WTC11 (cell line): ENCODE measurements around the gene ADCYAP1R1.

ENCODE experiments used
- CTCF ChIP-seq: fragments of 200-600 bp; IDR thresholded peaks from 2 replicates; pipeline ENCODE4 v1.8.0; 2022; ENCODE audit warnings: antibody characterized with exemption
- ETV6 ChIP-seq: sonication (generic); formaldehyde crosslinking; IDR thresholded peaks from 2 replicates; pipeline ENCODE4 v1.8.1; 2022; ENCODE audit warnings: mild to moderate bottlenecking, missing genetic modification reagents
- JUN ChIP-seq: sonication (generic); formaldehyde crosslinking; IDR thresholded peaks from 2 replicates; pipeline ENCODE4 v1.8.0; 2023; ENCODE audit warnings: mild to moderate bottlenecking, missing genetic modification reagents
- ZNF281 ChIP-seq: sonication (generic); formaldehyde crosslinking; IDR thresholded peaks from 2 replicates; pipeline ENCODE4 v1.8.0; 2023; ENCODE audit warnings: mild to moderate bottlenecking, missing genetic modification reagents

GRCh38 chr7:31098642-31099360 is 46.7 kb downstream of the ADCYAP1R1 start:
- no peak for TF ChIP-seq JUN (CRISPR knock-in tag)
- no peak for TF ChIP-seq CTCF
- no peak for TF ChIP-seq ETV6 (CRISPR knock-in tag)
- TF ChIP-seq ZNF281 (CRISPR knock-in tag): no peak
